ENCODE measurements around the gene ALPL. TPM values are rescaled to one million over a fixed set of nuclear protein-coding genes. Genes with fewer than 3 reads are reported as not detected.

The ALPL gene
- total and polyA plus RNA-seq, 9 of the 15 experiments (the other 6 are each of a cell fraction or from before 2014, with no cell fraction given), result 0.04 to 0.38 (median 0.18) TPM; not detected in 4

DNA sequence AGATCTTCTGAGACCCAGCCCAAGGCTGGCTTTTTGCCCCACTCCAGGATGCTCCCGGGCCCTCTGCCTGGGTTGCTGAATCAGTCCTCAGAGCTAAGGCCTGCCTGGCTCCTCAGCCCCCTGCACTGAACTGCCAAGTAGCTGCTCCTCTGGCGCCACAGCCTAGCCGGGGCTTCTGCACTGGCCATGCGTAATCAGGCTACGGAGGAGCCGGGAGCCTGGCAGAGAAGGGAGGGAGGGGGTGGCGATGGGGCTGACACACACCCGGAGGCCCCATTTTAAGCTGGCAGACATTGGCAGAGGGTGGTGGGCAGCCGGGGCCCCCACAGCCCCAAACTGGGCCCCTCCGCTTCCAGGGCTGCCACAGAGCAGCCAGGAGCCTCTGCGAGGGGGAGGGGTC lies 38.7 kb downstream of the ALPL start (continued):
- TF ChIP-seq CCAR2 (IDR thresholded peaks at IDR 0.05; ENCODE audit: low read depth, low read length), result no peak

DNA sequence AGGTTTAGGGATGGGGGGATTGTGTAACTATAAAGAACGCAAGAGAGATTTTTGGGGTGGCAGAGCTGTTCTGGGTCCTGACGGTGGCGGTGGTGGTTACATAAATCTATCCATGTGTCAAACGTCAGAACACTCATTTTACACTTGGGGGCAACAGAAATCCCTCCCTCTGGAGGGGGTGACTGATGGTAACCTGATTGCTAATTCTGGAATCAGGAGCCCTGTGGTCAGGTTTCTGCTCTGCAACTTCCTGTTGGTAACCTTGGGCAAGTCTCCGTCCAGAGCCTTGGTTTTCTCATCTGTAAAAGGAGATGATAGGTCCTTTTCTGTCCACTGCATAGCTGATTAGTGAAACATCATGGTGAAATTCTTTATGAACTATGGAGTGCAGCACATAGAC lies 40.9 kb downstream of the ALPL start:
- CTCF ChIA-PET (ENCODE audit: low intra/inter-chr PET ratio), result no interaction called here
- peaks cover 28 to 57% of the 10 kb centered on the region in 2 experiments for H3K27me3 ChIP-seq (ENCODE audit: control insufficient read depth in 2 of 2, insufficient read depth in 2 of 2, low read length in 2 of 2)
- no peaks in the 10 kb centered on the region for H3K36me3 ChIP-seq (ENCODE audit: control insufficient read depth, insufficient read depth, low read length)
- FAIRE-seq, result no peak
- in situ Hi-C loops (cut with MboI), result no loop called here
- H3K27ac ChIP-seq (ENCODE audit: extremely low read depth, low read depth, low read length), result no peak overlapping the region
- POLR2A ChIA-PET, result interaction anchor here (0.6 to 0.9 kb wide), 3 partner anchors 10 to 205 kb away, joined by 3 read pairs; no protein-coding TSS in a partner anchor
- intact Hi-C loops (cut with micrococcal nuclease), result no loop called here
- H3K4me1 ChIP-seq (replicated peaks in 1 of 2; ENCODE audit: control insufficient read depth in 2 of 2, insufficient read depth in 2 of 2, low read length in 2 of 2), result peaks cover 2 to 14% of the 10 kb centered on the region in 2 experiments
- H4K20me1 ChIP-seq (replicated peaks; ENCODE audit: control insufficient read depth, insufficient read depth, low read length), result no peaks in the 10 kb centered on the region
- no peak; the same call in 2 of the 3 replicates for ATAC-seq
- DNase-seq (ENCODE audit: extremely low read depth in 1 of 4, low spot score in 3 of 4), result no peak
- H3K4me3 ChIP-seq, result no peak overlapping the region
- no peaks in the 10 kb centered on the region for H3K9me1 ChIP-seq (ENCODE audit: control insufficient read depth, insufficient read depth, low read length)
- H2AFZ ChIP-seq (ENCODE audit: low read depth, low read length), result no peak overlapping the region
- 1% methylated on average over 5 of the region's 5 CpGs for WGBS (ENCODE audit: insufficient coverage, low coverage, missing lambda C conversion rate)
- no peaks in the 10 kb centered on the region for H3K9me3 ChIP-seq (replicated peaks; ENCODE audit: control insufficient read depth, insufficient read depth, low read depth, low read length)
- BruUV-seq (replicated peaks), result no TSS peak
- H3K79me2 ChIP-seq (ENCODE audit: control insufficient read depth, insufficient read depth, low read length), result no peaks in the 10 kb centered on the region
- H3K4me2 ChIP-seq (ENCODE audit: insufficient read depth, low read length), result no peak overlapping the region; the same call in 1 of the 2 replicates
- no peak overlapping the region; a peak in 1 of 4 replicates for H3K9ac ChIP-seq (ENCODE audit: insufficient read depth in 1 of 2, low read depth in 2 of 2, low read length in 2 of 2)
- TF ChIP-seq CREM (IDR thresholded peaks at IDR 0.05; ENCODE audit: low read depth), result no peak
- no peak for TF ChIP-seq SRF (CRISPR knock-in tag; IDR thresholded peaks at IDR 0.05)
- TF ChIP-seq, protein P1, sequence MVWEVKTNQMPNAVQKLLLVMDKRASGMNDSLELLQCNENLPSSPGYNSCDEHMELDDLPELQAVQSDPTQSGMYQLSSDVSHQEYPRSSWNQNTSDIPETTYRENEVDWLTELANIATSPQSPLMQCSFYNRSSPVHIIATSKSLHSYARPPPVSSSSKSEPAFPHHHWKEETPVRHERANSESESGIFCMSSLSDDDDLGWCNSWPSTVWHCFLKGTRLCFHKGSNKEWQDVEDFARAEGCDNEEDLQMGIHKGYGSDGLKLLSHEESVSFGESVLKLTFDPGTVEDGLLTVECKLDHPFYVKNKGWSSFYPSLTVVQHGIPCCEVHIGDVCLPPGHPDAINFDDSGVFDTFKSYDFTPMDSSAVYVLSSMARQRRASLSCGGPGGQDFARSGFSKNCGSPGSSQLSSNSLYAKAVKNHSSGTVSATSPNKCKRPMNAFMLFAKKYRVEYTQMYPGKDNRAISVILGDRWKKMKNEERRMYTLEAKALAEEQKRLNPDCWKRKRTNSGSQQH (CRISPR knock-in tag; IDR thresholded peaks at IDR 0.05), result no peak
- TF ChIP-seq, protein P2, sequence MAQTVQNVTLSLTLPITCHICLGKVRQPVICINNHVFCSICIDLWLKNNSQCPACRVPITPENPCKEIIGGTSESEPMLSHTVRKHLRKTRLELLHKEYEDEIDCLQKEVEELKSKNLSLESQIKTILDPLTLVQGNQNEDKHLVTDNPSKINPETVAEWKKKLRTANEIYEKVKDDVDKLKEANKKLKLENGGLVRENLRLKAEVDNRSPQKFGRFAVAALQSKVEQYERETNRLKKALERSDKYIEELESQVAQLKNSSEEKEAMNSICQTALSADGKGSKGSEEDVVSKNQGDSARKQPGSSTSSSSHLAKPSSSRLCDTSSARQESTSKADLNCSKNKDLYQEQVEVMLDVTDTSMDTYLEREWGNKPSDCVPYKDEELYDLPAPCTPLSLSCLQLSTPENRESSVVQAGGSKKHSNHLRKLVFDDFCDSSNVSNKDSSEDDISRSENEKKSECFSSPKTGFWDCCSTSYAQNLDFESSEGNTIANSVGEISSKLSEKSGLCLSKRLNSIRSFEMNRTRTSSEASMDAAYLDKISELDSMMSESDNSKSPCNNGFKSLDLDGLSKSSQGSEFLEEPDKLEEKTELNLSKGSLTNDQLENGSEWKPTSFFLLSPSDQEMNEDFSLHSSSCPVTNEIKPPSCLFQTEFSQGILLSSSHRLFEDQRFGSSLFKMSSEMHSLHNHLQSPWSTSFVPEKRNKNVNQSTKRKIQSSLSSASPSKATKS (CRISPR knock-in tag; IDR thresholded peaks at IDR 0.05), result no peak
- TF ChIP-seq HLTF (IDR thresholded peaks at IDR 0.05), result no peak
- TF ChIP-seq, protein P3, sequence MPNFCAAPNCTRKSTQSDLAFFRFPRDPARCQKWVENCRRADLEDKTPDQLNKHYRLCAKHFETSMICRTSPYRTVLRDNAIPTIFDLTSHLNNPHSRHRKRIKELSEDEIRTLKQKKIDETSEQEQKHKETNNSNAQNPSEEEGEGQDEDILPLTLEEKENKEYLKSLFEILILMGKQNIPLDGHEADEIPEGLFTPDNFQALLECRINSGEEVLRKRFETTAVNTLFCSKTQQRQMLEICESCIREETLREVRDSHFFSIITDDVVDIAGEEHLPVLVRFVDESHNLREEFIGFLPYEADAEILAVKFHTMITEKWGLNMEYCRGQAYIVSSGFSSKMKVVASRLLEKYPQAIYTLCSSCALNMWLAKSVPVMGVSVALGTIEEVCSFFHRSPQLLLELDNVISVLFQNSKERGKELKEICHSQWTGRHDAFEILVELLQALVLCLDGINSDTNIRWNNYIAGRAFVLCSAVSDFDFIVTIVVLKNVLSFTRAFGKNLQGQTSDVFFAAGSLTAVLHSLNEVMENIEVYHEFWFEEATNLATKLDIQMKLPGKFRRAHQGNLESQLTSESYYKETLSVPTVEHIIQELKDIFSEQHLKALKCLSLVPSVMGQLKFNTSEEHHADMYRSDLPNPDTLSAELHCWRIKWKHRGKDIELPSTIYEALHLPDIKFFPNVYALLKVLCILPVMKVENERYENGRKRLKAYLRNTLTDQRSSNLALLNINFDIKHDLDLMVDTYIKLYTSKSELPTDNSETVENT (CRISPR knock-in tag; IDR thresholded peaks at IDR 0.05), result no peak
- TF ChIP-seq, protein P4, sequence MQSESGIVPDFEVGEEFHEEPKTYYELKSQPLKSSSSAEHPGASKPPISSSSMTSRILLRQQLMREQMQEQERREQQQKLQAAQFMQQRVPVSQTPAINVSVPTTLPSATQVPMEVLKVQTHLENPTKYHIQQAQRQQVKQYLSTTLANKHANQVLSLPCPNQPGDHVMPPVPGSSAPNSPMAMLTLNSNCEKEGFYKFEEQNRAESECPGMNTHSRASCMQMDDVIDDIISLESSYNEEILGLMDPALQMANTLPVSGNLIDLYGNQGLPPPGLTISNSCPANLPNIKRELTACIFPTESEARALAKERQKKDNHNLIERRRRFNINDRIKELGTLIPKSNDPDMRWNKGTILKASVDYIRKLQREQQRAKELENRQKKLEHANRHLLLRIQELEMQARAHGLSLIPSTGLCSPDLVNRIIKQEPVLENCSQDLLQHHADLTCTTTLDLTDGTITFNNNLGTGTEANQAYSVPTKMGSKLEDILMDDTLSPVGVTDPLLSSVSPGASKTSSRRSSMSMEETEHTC (IDR thresholded peaks at IDR 0.05), result no peak
- TF ChIP-seq ZNF57 (CRISPR knock-in tag; IDR thresholded peaks at IDR 0.05), result no peak
- TF ChIP-seq ZNF232 (CRISPR knock-in tag; IDR thresholded peaks at IDR 0.05), result no peak
